ENCODE data around the gene MAL. TPM values are rescaled to one million over a fixed set of nuclear protein-coding genes. Genes with fewer than 3 reads are reported as not detected.

The MAL gene
- total RNA-seq, 1 experiment from 2014 or later = not detected

- no TSS peak for BruUV-seq (replicated peaks)
- Mint-ChIP-seq H3K4me1 (ENCODE audit: low read depth, unreplicated experiment) (peaks cover 8% of the 10 kb centered on the region), H3K27ac (ENCODE audit: unreplicated experiment) (no peak overlapping the region), H3K27me3 (ENCODE audit: unreplicated experiment) (peaks cover 70% of the 10 kb centered on the region), H3K4me3 (ENCODE audit: low read depth, unreplicated experiment) (no peak overlapping the region), H3K36me3 (ENCODE audit: insufficient read depth, unreplicated experiment) (no peaks in the 10 kb centered on the region), H3K9me3 (ENCODE audit: low read depth, unreplicated experiment) (peaks cover 29% of the 10 kb centered on the region)
- no peak for TF ChIP-seq CTCF (IDR thresholded peaks at IDR 0.05; ENCODE audit: unreplicated experiment)
- no peak for DNase-seq
- CTCF ChIA-PET = no interaction called here
- intact Hi-C loops (cut with micrococcal nuclease; ENCODE audit: unreplicated experiment) = no loop called here
Measured at GRCh38 chr2:95038635-95039298, 13.3 kb downstream of the MAL start.

GRCh38 chr2:95039363-95039762 lies 13.9 kb downstream of the MAL start:
- no TSS peak for BruUV-seq (replicated peaks)
- H3K36me3 Mint-ChIP-seq (ENCODE audit: insufficient read depth, unreplicated experiment) = no peaks in the 10 kb centered on the region
- H3K4me3 Mint-ChIP-seq (ENCODE audit: low read depth, unreplicated experiment) = no peak overlapping the region
- CTCF ChIA-PET = interaction anchor here (1.2 kb wide), 1 partner anchor 37 kb away, joined by 3 read pairs; no protein-coding TSS in a partner anchor
- peaks cover 8% of the 10 kb centered on the region for H3K4me1 Mint-ChIP-seq (ENCODE audit: low read depth, unreplicated experiment)
- no peak for DNase-seq
- TF ChIP-seq CTCF (IDR thresholded peaks at IDR 0.05; ENCODE audit: unreplicated experiment) = no peak
- H3K27ac Mint-ChIP-seq (ENCODE audit: unreplicated experiment) = no peak overlapping the region
- peaks cover 29% of the 10 kb centered on the region for H3K9me3 Mint-ChIP-seq (ENCODE audit: low read depth, unreplicated experiment)
- H3K27me3 Mint-ChIP-seq (ENCODE audit: unreplicated experiment) = peaks cover 76% of the 10 kb centered on the region
- intact Hi-C loops (cut with micrococcal nuclease; ENCODE audit: unreplicated experiment) = no loop called here

GRCh38 chr2:95039978-95040377 lies 14.5 kb downstream of the MAL start:
- no TSS peak for BruUV-seq (replicated peaks)
- TF ChIP-seq CTCF (IDR thresholded peaks at IDR 0.05; ENCODE audit: unreplicated experiment) = no peak
- Mint-ChIP-seq H3K27ac (ENCODE audit: unreplicated experiment) (no peak overlapping the region), H3K4me3 (ENCODE audit: low read depth, unreplicated experiment) (no peak overlapping the region), H3K4me1 (ENCODE audit: low read depth, unreplicated experiment) (peaks cover 8% of the 10 kb centered on the region), H3K36me3 (ENCODE audit: insufficient read depth, unreplicated experiment) (no peaks in the 10 kb centered on the region), H3K27me3 (ENCODE audit: unreplicated experiment) (peaks cover 79% of the 10 kb centered on the region), H3K9me3 (ENCODE audit: low read depth, unreplicated experiment) (peaks cover 29% of the 10 kb centered on the region)
- no peak for DNase-seq
- CTCF ChIA-PET = interaction anchor here (1.2 kb wide), 1 partner anchor 37 kb away, joined by 3 read pairs; no protein-coding TSS in a partner anchor
- intact Hi-C loops (cut with micrococcal nuclease; ENCODE audit: unreplicated experiment) = no loop called here

- intact Hi-C loops (cut with micrococcal nuclease; ENCODE audit: unreplicated experiment) = no loop called here
Measured at GRCh38 chr2:95040426-95040825, 14.9 kb downstream of the MAL start.

More at GRCh38 chr2:95040426-95040825, 14.9 kb downstream of the MAL start:
- BruUV-seq (replicated peaks) = no TSS peak
- Mint-ChIP-seq H3K9me3 (ENCODE audit: low read depth, unreplicated experiment) (peaks cover 29% of the 10 kb centered on the region), H3K4me1 (ENCODE audit: low read depth, unreplicated experiment) (peaks cover 8% of the 10 kb centered on the region), H3K27me3 (ENCODE audit: unreplicated experiment) (peaks cover 79% of the 10 kb centered on the region), H3K36me3 (ENCODE audit: insufficient read depth, unreplicated experiment) (no peaks in the 10 kb centered on the region), H3K27ac (ENCODE audit: unreplicated experiment) (no peak overlapping the region), H3K4me3 (ENCODE audit: low read depth, unreplicated experiment) (no peak overlapping the region)
- CTCF ChIA-PET = interaction anchor here (1.2 kb wide), 1 partner anchor 36 kb away, joined by 3 read pairs; no protein-coding TSS in a partner anchor
- no peak for TF ChIP-seq CTCF (IDR thresholded peaks at IDR 0.05; ENCODE audit: unreplicated experiment)
- DNase-seq = no peak

All from Calu3 (cell line).